Cardiac fibroblast (primary cell): ENCODE data around the gene NTNG1.

ENCODE experiments used
- DNase-seq, 2 donors: peaks; one replicate each; pipeline versions ENCODE4 v3.0.0 to v3.0.0-alpha.2; 2010; ENCODE audit warnings: low read depth in 2 of 2
- H3K4me3 ChIP-seq, 2 donors: replicated peaks in 1 of 2; 1 replicate in 1 of 2; 2 replicates in 1 of 2; pipeline ENCODE4 v1.5.1; 2011; ENCODE audit warnings: low read depth in 2 of 2, low read length in 2 of 2, mild to moderate bottlenecking in 2 of 2, moderate library complexity in 1 of 2
- CTCF ChIP-seq: IDR thresholded peaks from one replicate; pipeline ENCODE4 v1.5.1; 2011; ENCODE audit warnings: low read depth, mild to moderate bottlenecking, low read length, inconsistent platforms

The NTNG1 gene

DNA sequence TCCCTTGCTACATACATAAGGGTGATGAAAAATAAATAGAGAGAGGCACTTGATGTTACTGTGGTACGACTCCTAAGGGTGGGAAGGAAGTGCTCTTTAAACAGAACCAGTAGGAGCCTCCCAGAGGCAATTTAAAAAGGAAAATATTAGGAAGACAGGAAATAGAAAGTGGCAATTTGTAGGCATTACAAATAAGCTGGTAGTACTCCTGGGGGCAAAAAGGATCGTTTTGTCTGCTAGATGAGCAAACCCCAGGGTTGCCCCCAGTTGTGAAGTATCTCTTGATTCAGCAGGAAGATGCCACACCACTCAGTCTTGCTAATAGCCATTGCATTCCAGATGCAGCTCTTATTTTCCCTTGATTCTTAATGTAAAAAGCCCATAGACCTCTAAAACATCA lies 303.0 kb downstream of the NTNG1 start:
- no peak for DNase-seq
- H3K4me3 ChIP-seq = no peak overlapping the region
- TF ChIP-seq CTCF = no peak

DNA sequence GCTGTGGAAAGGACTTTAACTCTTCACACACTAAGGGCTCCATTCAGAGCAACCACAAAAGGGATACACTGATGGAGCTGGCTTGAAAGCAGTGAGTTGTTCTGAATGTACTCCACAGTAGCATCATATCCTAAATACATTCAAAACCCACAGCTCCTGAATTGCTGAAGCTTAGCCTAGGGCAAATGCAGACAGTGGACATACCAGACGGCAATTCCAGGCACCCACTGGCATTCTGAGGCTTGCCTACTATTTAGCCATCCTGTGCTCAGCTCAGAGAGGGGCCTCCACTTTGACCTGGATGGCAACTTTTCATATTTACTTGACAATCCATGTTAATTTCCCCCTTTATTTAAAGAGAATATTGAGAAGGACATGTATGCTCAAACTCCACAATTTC lies 303.5 kb downstream of the NTNG1 start:
- no peak overlapping the region for H3K4me3 ChIP-seq
- no peak for DNase-seq
- TF ChIP-seq CTCF = no peak

DNA sequence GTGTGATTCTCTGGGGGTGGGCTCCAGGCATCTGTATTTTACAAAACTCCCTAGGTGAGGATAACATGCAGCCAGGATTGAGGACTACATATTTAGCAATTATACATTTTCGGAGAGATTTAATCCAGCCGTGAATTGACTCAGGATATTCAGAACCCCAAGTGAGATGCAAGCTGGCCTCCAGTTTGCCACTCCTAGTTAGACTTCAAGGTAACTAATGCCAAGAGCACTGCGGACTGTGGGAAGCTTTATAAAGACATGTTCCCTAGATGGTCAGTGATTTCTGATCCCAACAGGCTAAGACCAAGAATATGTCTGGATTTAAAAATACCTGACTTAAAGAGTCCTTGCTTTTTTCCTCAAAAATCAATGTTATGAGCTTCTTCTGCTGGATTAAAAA lies 308.5 kb downstream of the NTNG1 start:
- no peak for TF ChIP-seq CTCF

DNA sequence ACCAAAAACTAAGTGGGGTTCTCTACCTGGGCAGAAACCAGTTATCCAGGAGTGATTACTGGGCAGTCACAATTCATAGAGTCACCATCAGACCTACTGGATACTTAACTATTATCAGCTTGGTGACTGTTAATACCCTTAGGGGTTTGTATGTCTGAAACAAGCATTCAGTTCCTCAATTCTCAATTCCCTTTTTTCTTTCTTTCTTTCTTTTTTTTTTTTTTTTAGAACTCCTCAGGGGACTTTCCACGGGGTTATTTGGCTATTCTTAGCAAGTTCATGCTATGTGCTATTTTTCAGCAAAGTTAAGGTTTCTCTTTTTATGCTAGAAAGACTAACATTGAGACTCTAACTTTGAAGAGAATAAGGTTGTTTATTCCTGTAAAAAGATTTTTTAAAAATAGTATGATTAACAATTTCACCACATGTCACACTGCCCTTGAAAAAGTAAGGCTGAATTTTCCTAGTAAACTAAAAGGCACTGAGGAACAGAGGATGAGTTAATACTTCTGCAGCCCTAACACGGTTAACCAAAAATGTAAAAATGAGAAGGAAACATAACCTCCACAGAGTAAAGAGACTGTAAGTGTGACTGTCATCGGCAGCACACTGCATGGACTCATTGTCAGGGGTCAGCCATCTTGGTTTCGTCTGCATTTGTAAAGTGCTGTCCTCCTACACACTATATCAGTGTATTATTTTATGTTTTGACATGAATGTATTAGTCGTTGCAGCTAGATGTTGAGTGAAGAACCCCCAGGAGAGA lies 310.2 kb downstream of the NTNG1 start:
- TF ChIP-seq CTCF = no peak

More for the DNA sequence above, 308.5 kb downstream of the NTNG1 start:
- no peak for DNase-seq
- no peak overlapping the region for H3K4me3 ChIP-seq

DNA sequence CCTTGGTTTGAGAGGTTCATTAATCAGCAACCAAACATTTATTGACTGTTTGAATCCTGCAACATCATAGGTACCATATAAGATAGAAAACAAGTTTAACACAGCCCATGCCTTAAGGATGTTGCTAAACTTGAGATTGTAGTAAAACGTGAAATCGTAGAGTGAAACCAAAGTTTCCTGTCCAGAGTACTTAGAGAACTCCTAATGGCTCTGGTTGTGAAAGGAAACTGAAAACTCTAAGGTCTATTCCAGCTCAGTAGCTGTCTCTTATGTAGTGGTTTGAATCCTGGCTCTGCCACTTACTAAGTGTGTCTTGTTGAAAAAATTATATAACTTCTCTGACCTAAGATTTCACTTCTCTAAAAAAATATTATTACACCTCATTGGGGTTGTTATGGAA lies 310.9 kb downstream of the NTNG1 start:
- H3K4me3 ChIP-seq = no peak overlapping the region
- DNase-seq = no peak
- TF ChIP-seq CTCF = no peak

More for the DNA sequence above, 310.2 kb downstream of the NTNG1 start:
- H3K4me3 ChIP-seq = no peak overlapping the region
- no peak for DNase-seq

DNA sequence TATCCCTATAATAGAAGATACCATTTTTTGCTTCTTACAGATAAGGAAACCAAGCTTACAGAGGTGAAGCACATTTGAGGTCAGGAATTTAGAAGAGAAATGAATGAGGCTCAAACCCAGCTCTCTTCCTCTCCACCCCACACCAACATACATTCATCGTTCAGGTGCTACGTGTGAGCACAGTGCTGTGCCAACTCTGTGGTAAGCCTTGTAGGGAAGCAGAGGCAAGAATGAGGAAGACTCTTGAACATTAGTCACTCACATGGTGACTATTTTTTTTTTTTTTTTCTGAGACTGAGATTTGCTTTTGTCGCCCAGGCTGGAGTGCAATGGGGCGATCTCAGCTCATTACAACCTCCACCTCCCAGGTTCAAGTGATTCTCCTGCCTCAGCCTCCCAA lies 314.0 kb downstream of the NTNG1 start:
- no peak for TF ChIP-seq CTCF
- no peak overlapping the region for H3K4me3 ChIP-seq
- DNase-seq = no peak

GRCh38 chr1:107457989-107458388 lies 317.1 kb downstream of the NTNG1 start:
- no peak overlapping the region for H3K4me3 ChIP-seq
- no peak for TF ChIP-seq CTCF
- no peak for DNase-seq
